ENCODE measurements around the gene MICB.
A peak's percentile ranks its signal among the peaks of the same experiment; 100 is the strongest.
"Not testable (repeated sequence)": the region's sequence is repeated elsewhere in the genome, so short reads cannot be mapped to it uniquely, and the experiment has no call there.

The MICB gene

DNA sequence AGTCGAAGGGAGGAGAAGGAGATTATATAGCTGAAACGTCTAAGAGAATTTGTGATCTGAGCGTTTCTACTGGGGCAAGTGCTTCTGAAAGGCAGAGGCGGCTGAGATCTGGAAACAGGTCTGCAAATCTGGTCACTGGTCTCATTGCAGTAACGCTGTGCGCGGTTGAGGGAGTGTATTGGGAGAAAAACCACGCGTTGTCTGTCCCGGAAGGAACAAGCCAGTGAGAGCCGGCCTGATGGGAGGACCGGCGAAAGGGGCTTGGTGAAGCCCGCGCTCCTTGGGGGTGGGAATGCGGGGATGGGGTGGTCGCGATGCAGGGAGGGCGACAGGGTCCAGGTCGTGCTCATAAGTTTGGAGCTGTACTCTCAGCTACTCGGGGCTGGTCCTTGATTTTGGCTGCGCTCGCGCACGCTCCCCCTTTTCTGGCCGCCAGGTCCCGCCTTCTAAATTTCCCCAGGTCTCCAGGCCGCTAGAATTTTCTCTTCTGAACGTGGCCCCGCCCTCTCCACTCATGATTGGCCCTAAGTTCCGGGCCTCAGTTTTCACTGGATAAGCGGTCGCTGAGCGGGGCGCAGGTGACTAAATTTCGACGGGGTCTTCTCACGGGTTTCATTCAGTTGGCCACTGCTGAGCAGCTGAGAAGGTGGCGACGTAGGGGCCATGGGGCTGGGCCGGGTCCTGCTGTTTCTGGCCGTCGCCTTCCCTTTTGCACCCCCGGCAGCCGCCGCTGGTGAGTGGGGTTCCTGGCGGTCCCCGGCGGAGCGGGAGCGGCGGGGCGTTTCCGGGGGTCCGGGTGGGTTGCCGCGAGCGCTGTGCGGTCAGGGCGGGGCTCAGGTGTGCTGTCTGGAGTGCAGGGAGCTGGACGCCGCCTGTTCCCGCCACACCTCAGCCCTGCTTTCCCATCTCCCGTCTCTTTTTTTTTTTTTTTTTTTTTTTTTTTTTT is at the start of gene MICB:
TSS of gene MICB (plus strand) at position 615 of the 946 bp plus-strand sequence. CDS start at position 664, 49 bp downstream.
- peak; percentile 80 for DNase-seq

- no peak for DNase-seq
These were observed 47.2 kb upstream of the MICB start for GRCh38 chr6:31450751-31451150.

DNA sequence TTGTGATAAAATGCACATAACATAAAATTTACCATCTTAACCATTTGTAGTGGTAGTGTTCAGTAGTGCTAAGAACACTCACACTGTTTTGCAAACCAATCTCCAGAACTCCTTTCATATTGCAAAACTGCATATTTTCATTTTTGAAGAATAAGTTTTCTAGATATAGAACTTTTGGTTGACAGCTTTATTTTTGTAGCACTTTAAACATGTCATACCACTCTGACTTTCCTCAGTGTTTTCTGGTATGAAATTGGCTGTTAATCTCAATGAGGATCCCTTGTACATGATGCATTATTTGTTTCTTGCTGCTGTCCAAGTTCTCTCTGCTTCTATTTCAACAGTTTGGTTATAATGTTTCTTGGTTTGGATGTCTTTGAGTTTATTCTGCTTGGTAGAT is 45.1 kb upstream of the MICB start:
- DNase-seq: no peak

- no peak for DNase-seq
These were observed 44.7 kb upstream of the MICB start for GRCh38 chr6:31453259-31453658.

DNA sequence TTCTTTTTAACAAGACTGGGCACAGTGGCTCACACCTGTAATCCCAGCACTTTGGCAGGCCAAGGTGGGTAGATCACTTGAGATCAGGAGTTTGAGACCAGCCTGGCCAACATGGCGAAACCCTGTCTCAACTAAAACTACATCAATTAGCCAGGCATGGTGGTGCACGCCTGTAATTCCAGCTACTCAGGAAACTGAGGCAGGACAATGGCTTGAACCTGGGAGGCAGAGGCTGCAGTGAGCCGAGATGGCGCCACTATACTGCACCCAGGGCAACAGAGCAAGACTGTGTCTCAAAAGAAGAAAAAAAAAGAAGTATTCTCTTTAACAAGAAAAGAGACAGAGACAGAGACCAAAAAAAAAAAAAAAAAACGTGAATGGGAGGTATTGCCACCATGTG is 38.1 kb upstream of the MICB start:
- not testable (repeated sequence) for DNase-seq

- no peak for DNase-seq
These were observed 37.5 kb upstream of the MICB start for GRCh38 chr6:31460361-31461025.

GRCh38 chr6:31462026-31462963 is 35.6 kb upstream of the MICB start:
- no peak for DNase-seq

- peak; percentile 94 for DNase-seq
These were observed 34.7 kb upstream of the MICB start for GRCh38 chr6:31462964-31463870.

GRCh38 chr6:31464252-31465184 is 33.4 kb upstream of the MICB start:
- no peak for DNase-seq

GRCh38 chr6:31465185-31465536 is 32.8 kb upstream of the MICB start:
- no peak for DNase-seq

DNA sequence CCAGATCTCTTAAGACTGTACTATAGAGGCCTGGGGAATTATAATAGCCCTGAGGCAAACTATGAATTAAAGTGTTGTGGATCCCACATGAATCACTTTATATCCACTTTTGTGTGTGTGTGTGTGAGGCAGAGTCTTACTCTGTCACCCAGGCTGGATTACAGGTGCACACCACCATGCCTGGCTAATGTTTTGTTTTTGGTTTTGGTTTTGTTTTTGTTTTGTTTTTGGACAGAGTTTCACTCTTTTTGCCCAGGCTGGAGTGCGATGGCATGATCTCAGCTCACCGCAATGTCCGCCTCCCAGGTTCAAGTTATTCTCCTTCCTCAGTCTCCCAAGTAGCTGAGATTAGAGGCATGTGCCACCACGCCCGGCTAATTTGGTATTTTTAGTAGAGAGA is 32.2 kb upstream of the MICB start:
- no peak for DNase-seq

DNA sequence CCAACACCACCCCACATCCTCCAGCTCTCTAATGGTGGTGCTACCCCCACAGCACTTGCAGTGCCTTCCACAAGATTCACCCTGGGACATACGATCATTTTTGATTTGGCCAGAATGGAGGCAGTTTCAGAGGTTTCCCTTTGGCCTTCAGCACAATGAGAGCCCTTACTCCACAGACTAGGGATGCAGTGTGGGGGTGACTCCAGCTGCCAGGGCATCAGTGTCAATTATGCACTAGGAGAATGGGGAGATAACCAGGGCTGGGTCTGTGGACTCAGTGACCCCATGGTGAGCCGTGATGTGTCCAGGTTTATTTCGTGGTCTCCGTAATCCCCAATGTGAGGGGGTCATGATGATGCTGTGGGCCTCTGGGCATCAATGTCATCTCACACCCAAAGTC is 31.5 kb upstream of the MICB start:
- no peak for DNase-seq

DNA sequence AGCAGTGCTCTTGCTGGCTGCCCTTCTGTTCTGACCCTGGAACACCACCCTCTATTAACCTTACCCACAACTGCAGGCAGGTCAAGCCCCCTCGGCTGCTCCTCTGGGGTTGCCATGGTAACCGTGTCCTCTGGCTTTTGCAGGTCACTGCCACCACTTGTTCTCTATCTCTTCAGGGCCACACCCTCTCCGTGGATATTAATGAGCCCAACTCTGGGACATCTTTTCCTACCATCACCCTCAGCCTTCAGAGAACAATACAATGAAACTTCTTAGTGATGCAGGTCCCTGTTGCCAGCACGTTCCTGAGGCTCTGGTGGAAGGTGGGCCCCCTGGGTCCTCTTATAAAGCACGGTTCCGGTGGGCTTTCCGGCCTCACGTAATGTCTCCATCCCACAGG is 30.8 kb upstream of the MICB start:
- no peak for DNase-seq

DNA sequence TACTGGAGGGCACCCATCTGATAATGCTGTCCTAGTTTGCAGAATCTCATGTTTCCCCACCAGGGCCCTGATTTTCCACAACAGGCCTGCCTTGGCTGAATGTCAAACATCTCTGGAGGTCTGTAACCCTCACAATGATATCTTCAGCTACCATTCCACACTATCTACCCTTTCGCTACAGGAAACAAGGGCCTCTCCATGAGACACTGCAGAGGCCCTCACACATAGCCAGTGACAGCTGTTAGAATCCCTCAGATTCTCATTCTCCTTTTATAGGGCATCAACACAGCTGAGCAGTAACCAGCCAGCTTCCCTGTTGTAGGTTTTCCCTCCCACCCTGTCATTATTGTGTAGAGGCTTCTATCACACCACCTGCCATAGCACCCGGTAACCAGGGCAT is 29.6 kb upstream of the MICB start:
- no peak for DNase-seq

DNA sequence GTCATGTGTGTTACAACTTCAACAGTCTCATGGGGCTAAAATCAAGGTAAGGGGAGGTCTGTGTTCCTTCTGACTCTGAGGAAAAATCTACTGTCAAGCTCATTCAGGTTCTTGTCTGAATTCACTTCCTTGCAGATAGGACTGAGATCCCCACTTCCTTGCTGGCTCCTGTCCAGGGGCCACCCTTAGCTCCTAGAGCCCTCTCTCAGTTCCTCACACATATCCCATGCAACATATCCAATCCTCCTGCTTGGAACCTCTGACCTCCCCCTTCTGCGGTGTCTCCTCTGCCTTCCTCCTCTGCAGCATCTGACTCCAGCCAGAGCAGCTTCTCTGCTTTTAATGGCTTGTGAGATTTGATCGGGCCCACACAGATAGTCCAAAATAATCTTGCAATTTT is 27.1 kb upstream of the MICB start:
- no peak for DNase-seq

DNA sequence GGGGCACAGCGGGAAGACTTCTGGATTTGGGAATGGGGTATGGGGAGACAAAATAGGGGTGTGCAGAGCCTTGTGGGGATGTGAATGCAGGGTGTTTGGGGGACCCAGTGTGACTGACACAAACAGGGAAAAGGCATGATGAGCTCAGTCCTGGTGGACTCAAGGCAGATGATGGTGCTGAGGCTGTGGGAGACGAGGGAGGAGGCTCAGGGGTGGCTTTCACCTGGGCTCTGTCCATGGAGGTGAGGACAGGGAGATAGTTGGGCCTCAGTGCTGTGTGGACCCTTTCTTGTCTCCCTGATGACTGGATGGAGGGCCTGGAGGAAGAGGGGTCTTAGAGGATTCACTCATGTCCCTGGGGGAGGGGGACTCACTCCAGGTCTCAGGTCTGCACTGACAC is 26.2 kb upstream of the MICB start:
- DNase-seq: no peak

DNA sequence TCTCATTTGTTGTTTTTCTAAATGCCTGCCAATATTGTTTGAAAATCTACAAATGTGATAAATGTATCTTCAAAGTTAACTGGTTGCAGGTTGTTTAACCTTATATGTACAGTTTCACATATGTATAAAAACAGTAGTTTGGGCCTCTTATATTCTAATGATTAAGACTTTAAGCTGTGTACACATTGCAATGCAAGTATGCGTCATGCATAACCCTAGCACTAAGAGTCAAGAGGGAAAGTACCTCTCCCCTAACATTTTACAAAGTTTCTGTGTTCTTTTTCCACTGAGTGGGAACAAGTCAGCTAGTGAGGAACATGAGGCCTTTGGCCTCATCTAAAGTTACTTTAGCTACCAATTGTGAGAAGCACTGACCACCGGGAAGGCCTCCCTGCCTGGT is 25.7 kb upstream of the MICB start:
- DNase-seq: no peak

DNA sequence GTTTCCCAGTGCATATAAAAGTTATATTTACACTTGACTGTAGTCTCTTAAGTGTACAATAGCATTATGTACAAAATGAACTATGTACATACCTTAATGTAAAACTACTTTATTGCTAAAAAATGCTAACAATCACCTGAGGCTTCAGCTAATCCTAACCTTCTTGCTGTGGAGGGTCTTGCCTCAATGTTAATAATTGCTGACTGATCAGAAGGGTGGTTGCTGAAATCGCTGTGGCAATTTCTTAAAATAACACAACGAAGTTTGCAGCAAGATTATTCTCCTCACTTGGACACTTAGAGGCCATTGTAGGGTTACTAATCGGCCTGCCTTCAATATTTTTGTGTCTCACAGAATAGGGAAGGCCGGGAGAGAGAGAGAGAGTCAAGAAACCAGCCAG is 24.7 kb upstream of the MICB start:
- no peak for DNase-seq

- no peak for DNase-seq
These were observed 23.9 kb upstream of the MICB start for GRCh38 chr6:31473780-31474761.

DNA sequence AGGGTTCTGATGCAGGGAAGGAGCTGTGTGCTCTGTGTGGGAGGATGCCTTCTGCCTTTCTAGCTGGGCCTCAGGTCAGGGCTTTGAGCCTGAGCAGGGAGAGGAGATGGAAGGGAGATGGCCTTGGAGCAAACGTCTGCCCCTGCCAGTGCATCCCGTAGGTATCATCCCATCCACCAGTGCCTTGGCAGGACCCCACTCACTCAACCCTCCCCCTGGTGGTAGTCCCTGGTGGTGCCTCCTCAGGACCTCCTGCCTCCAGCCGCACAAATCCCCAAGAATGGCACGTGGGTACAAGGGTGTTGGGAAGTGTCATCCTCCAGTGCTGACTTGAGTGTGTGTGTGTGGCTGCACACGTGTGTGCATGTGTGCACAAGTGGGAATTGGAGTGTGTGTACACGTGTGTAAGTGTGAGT is 23.1 kb upstream of the MICB start:
- no peak for DNase-seq

Measured in CD4-positive, alpha-beta T cell treated with Interferon gamma for 1 hour (primary cell).